LNCaP clone FGC (cell line): ENCODE measurements around the gene SAE1.
"Not testable (repeated sequence)": the region's sequence is repeated elsewhere in the genome, so short reads cannot be mapped to it uniquely, and the experiment has no call there.

Experiments used
- DNase-seq: peaks from one replicate; pipeline ENCODE4 v3.0.0-alpha.2; 2011; ENCODE audit warnings: low read depth
- H3K4me3 ChIP-seq: 2 replicates; pipeline ENCODE4 v1.5.1; 2011; ENCODE audit warnings: mild to moderate bottlenecking, low read depth, low read length, control low read depth
- CTCF ChIP-seq: IDR thresholded peaks from 2 replicates; pipeline ENCODE4 v1.5.1; 2012; ENCODE audit warnings: mild to moderate bottlenecking; ENCODE audit not compliant: control insufficient read depth, insufficient read depth; ENCODE audit errors: extremely low read depth

The SAE1 gene

GRCh38 chr19:47098608-47099007 lies 32.0 kb upstream of the SAE1 start:
- no peak for DNase-seq
- H3K4me3 ChIP-seq = no peak overlapping the region
- no peak for TF ChIP-seq CTCF

DNA sequence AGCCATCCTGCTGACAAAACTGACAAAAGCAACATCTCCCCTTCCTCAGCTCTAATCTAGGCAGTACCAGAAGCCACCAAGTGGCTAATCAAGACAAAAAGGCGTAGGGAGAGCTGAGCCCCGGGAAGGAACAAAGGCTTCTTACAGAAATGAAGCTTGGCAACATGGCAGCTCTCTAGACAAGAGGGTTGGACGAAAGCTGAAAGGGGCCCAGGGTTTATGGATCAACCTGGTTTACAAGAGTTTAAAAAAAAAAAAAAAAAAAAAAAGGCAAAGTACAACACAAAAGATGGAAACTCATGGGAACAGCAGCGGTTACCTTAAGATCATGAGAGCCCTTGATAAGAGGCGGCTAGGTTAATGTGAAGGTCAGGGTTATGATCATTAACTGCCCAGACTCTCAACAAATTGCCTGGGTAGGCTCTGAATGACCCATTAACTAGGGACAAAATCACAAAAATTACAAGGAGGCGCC lies 31.0 kb upstream of the SAE1 start:
- no peak for TF ChIP-seq CTCF
- H3K4me3 ChIP-seq = no peak overlapping the region
- DNase-seq = no peak

GRCh38 chr19:47100290-47100689 lies 30.3 kb upstream of the SAE1 start:
- no peak overlapping the region for H3K4me3 ChIP-seq
- TF ChIP-seq CTCF = no peak
- DNase-seq = no peak

GRCh38 chr19:47101116-47101515 lies 29.5 kb upstream of the SAE1 start:
- not testable (repeated sequence) for DNase-seq, H3K4me3 ChIP-seq

DNA sequence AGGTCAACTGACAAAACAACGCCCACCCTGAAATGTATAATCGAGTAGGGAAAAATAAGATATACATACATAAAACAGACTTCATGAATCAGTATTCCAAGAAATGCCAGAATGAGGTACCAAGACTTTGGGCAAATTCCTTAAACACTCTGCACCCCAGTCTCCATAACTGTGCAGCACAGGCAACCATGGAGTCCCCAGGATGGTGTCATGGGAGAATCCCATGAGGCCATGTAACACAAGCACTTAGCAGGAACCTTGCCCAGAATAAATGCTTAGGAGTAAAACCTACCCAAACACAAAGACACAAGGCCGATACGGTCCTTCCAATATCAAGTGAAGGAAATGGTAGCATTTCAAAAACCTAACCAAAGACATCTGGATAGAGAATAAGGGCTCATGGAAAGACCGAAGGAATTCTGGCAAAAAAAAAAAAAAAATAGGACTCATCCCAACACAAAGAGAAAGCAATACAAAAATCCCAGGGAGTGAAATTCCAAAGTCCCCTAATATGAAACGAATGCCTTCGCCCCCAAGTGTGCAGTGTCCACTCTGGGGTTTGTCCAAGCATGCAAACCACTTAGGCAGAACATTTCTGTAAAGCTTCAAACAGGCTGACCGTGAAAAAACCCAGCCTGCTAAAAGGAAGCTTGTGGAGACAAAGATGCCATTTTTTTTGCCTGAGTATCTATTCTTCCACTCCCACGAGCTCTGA lies 28.1 kb upstream of the SAE1 start:
- no peak for DNase-seq
- no peak overlapping the region for H3K4me3 ChIP-seq
- TF ChIP-seq CTCF = no peak

DNA sequence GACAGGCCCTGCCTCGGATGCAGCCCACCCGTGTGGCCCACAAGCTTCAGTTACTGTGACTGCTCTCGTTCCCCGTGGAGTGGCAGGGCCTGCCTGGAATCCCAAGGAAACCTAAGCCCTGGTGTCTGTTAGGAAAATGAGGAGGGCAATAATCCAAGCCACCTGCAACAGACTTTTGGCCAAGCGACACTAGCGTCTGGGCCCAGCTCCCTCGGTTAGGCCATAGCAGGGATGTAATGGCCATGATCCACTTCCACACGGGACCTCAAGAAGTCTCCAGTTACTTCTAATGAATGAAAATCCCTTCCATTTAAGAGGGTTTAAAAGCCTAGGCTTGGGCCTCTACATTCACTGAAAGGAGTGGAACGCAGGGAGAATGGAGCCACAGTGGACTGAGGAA lies 26.0 kb upstream of the SAE1 start:
- no peak for DNase-seq
- H3K4me3 ChIP-seq = no peak overlapping the region

GRCh38 chr19:47105874-47106273 lies 24.8 kb upstream of the SAE1 start:
- TF ChIP-seq CTCF = no peak
- no peak for DNase-seq
- no peak overlapping the region for H3K4me3 ChIP-seq

More for the DNA sequence above, 26.0 kb upstream of the SAE1 start:
- no peak for TF ChIP-seq CTCF

DNA sequence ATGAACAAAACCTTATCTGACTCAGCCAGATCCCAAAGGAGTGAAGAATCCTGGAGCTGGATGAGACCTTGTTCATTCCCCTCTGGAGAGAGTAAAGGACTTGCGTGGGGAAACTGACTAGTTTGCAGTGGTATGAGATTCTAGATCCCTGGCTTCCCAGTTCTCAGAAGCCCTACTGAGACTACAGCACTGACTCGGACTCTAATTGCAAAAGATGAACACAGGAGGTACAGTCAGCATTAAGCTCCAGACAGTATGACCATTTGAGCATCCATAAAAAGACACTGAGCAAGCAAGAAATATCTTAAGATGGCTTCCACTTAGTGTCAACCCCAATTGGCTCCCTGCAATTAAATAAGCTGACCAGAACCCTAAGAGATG lies 23.8 kb upstream of the SAE1 start:
- no peak for TF ChIP-seq CTCF
- no peak for DNase-seq
- H3K4me3 ChIP-seq = no peak overlapping the region
